ENCODE measurements around the gene TTYH3.

Gene TTYH3

DNA sequence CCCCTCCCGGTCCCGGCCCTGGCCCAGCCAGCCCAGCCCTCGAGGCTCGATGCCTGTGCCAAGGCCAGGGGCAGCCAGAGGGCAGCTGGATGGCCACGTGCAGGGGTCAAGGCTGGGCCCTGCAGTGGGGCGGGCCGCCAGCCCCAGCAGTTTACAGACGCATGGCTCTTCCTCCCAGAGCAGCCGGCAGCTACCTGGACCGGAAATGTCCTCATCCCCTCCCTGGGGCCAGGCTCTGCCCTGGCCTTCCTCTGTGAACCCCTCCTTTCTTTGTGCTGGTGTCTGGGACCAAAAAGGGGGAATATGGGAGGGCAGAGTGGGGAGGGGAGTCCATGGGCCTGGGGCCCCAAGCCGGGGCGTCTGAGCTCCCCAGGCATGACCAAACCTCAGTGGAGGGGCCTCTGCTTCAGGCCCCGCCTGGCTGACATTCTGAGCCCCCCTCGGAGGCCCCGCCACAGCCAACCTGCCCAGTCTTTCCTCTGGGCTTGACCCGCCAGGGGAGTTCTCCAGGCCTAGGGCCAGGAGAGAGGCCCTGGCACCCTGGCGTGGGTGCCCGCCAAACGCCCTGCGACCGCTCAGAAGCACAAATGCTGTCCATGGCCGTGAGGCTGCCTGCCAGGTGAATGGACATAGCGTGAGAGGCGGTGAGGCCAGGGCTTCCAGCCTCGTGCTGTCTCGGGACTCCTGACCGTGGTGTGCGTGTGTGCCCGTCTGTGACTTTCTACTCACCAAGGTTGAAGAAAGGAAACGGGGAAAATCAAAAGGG, 31.5 kb downstream of the TTYH3 start:
- Histone ChIP-seq H3K4me3 (no peak overlapping the region), H3K27ac (no peak overlapping the region), H3K36me3 (peaks cover 0 to 43% (median 34%) of the 10 kb centered on the region in 3 donors), H3K4me1 (peaks cover 0 to 12% (median 7%) of the 10 kb centered on the region in 4 donors), H3K9me3 (no peaks in the 10 kb centered on the region), H3K27me3 (no peaks in the 10 kb centered on the region)
- DNase-seq, result no peak
- TF ChIP-seq, protein P1, sequence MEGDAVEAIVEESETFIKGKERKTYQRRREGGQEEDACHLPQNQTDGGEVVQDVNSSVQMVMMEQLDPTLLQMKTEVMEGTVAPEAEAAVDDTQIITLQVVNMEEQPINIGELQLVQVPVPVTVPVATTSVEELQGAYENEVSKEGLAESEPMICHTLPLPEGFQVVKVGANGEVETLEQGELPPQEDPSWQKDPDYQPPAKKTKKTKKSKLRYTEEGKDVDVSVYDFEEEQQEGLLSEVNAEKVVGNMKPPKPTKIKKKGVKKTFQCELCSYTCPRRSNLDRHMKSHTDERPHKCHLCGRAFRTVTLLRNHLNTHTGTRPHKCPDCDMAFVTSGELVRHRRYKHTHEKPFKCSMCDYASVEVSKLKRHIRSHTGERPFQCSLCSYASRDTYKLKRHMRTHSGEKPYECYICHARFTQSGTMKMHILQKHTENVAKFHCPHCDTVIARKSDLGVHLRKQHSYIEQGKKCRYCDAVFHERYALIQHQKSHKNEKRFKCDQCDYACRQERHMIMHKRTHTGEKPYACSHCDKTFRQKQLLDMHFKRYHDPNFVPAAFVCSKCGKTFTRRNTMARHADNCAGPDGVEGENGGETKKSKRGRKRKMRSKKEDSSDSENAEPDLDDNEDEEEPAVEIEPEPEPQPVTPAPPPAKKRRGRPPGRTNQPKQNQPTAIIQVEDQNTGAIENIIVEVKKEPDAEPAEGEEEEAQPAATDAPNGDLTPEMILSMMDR (IDR thresholded peaks at IDR 0.05), result no peak
- intact Hi-C loops (cut with DNase I; ENCODE audit: low total_unique reads), result no loop called here

DNA sequence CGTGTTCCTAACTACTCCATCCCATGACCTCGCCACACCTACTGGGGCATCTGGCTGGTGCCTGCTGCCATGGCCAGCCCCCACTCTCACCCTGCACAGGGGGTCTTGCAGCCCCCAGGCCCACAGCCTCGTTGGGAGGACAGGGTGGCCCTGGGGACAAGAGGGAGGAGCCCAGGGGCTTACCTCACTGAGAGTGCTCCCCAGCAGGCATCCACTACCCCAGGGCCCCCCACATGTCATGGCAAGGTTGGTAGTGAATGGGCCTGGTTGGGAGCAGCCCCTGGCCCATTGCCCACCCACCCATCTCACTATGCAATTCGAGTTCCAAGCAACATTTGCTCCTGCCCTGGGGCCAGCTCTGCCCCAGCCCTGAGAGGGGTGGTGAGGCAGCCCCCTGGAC, 32.2 kb downstream of the TTYH3 start:
- no peak for DNase-seq
- Histone ChIP-seq H3K4me1 (peaks cover 0 to 12% (median 7%) of the 10 kb centered on the region in 4 donors), H3K4me3 (no peak overlapping the region), H3K27ac (no peak overlapping the region), H3K27me3 (no peaks in the 10 kb centered on the region), H3K36me3 (peaks cover 0 to 36% (median 27%) of the 10 kb centered on the region in 3 donors), H3K9me3 (no peaks in the 10 kb centered on the region)
- intact Hi-C loops (cut with DNase I; ENCODE audit: low total_unique reads), result no loop called here
- TF ChIP-seq, protein P1 (IDR thresholded peaks at IDR 0.05), result no peak

DNA sequence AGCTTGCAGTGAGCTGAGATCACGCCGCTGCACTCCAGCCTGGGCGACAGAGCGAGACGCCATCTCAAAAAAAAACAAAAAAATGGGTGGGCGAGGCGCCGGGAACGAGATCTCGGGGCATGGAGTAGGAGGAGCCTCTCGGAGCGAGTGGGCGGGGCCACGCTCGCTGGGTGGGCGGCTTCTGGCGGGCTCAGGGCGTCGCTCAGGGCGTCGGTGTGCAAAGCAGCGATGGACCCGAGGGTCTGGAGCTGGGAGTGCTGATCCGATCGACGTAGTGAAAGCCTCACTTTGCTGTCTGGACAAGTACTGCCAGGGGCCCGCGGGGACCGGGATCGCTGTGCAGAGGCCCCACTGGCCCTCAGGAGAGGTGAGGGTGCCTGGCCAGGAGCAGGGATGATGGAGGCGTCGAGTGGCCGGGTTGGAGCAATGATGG, 33.6 kb downstream of the TTYH3 start:
- no peak for DNase-seq
- Histone ChIP-seq H3K27ac (no peak overlapping the region), H3K4me1 (peaks cover 0 to 12% (median 7%) of the 10 kb centered on the region in 4 donors), H3K4me3 (no peak overlapping the region), H3K36me3 (peaks cover 0 to 22% (median 15%) of the 10 kb centered on the region in 3 donors), H3K9me3 (no peaks in the 10 kb centered on the region), H3K27me3 (peaks cover 0 to 6% of the 10 kb centered on the region in 2 donors)
- TF ChIP-seq, protein P1 (IDR thresholded peaks at IDR 0.05), result no peak
- intact Hi-C loops (cut with DNase I; ENCODE audit: low total_unique reads), result no loop called here

DNA sequence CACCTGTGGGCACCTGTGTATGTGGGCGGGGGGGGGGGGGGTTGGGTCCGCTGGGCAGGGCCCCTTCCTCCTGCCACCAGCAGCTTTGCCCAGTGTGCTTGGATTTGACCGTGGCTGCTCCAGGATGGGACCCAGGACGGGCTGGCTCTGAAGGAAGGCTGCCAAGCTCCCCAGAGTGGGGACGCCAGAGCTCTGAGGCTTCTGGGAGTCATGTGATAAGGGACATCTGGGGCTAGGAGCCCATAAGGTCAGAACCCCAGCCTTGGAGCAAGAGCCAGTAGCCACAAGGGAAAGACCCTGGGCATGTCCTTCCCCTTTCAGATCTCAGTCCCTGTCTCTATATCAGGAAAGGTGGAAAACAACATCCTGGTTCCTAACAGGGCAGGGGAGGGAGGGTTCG, 34.4 kb downstream of the TTYH3 start:
- Histone ChIP-seq H3K9me3 (no peaks in the 10 kb centered on the region), H3K27me3 (peaks cover 0 to 6% of the 10 kb centered on the region in 2 donors), H3K4me1 (peaks cover 0 to 18% (median 7%) of the 10 kb centered on the region in 4 donors), H3K27ac (no peak overlapping the region), H3K4me3 (no peak overlapping the region), H3K36me3 (peaks cover 0 to 15% (median 15%) of the 10 kb centered on the region in 3 donors)
- intact Hi-C loops (cut with DNase I; ENCODE audit: low total_unique reads), result no loop called here
- TF ChIP-seq, protein P1 (IDR thresholded peaks at IDR 0.05), result no peak
- DNase-seq, result no peak

DNA sequence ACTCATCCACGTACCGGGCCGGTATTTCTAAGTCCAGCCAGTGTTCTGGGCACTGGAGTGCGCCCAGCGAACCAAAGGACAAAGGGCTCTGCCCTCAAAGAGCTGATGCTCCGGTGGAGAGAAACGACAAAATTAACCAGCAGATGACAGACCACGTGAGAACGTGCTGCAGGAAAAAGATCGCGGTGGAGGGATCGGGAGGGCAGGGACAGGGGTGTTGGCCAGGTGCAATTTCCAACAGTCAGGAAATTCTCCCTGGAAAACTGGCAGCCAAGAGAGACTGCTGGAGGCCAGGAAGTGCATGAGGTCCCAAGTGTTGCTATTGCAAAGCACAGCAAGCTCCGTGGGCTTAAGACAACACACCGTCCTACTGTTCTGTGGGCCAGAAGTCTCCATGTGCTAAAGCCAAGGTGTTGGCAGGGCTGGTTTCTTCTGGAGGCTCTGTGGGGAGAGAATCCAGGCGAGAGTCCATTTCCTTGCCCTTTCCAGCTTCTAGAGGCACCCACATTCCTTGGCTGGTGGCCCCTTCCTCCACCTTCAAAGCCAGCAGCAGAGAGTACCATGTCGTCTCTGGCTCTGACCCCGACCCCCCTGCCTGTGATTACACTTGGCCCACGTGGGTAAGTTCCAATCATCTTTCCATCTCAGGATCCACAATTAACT, 34.9 kb downstream of the TTYH3 start:
- Histone ChIP-seq H3K9me3 (no peaks in the 10 kb centered on the region), H3K4me1 (peaks cover 0 to 21% (median 7%) of the 10 kb centered on the region in 4 donors), H3K27ac (no peak overlapping the region), H3K36me3 (peaks cover 0 to 13% (median 11%) of the 10 kb centered on the region in 3 donors), H3K4me3 (no peak overlapping the region), H3K27me3 (peaks cover 0 to 6% of the 10 kb centered on the region in 2 donors)
- TF ChIP-seq, protein P1 (IDR thresholded peaks at IDR 0.05), result no peak
- DNase-seq, result no peak
- intact Hi-C loops (cut with DNase I; ENCODE audit: low total_unique reads), result no loop called here
